Heart left ventricle (tissue), 16 donors: ENCODE results near the gene MOGAT1. TPM values are rescaled to one million over a fixed set of nuclear protein-coding genes. Genes with fewer than 3 reads are reported as not detected.

Experiments
- ATAC-seq, 4 donors: fragments of 200-7000 bp; cut with Tn5 transposase; one replicate each; pipeline ENCODE4 v1.9.1; 2020 to 2022; ENCODE audit warnings: moderate library complexity in 4 of 4, mild to moderate bottlenecking in 3 of 4, moderate number of reproducible peaks in 1 of 4
- DNase-seq, 5 donors: peaks; one replicate each; pipeline ENCODE4 v3.0.0-alpha.2; 2020
- H3K27ac ChIP-seq, 12 donors: fragments of 200-600 bp; sonication (generic) in 4 of 12; one replicate each; pipeline versions ENCODE4 v1.5.0 to v1.8.0; 2016 to 2022; ENCODE audit warnings: mild to moderate bottlenecking in 2 of 12
- H3K27me3 ChIP-seq, 9 donors: fragments of 200-600 bp; sonication (generic) in 2 of 9; one replicate each; pipeline versions ENCODE4 v1.5.1 to v1.8.0; 2016 to 2022; ENCODE audit warnings: mild to moderate bottlenecking in 3 of 9
- H3K36me3 ChIP-seq, 9 donors: fragments of 200-600 bp; sonication (generic) in 2 of 9; one replicate each; pipeline versions ENCODE4 v1.5.0 to v1.8.0; 2018 to 2022; ENCODE audit warnings: mild to moderate bottlenecking in 2 of 9
- H3K4me1 ChIP-seq, 12 donors: fragments of 200-600 bp; sonication (generic) in 4 of 12; one replicate each; pipeline versions ENCODE4 v1.5.0 to v1.8.0; 2016 to 2022; ENCODE audit warnings: mild to moderate bottlenecking in 3 of 12
- H3K4me3 ChIP-seq, 12 donors: fragments of 200-600 bp; sonication (generic) in 4 of 12; one replicate each; pipeline versions ENCODE4 v1.5.0 to v1.8.0; 2017 to 2022; ENCODE audit warnings: mild to moderate bottlenecking in 9 of 12, moderate library complexity in 4 of 12
- H3K9me3 ChIP-seq, 12 donors: fragments of 200-600 bp; sonication (generic) in 4 of 12; one replicate each; pipeline versions ENCODE4 v1.5.0 to v1.8.0; 2016 to 2022; ENCODE audit warnings: mild to moderate bottlenecking in 1 of 12
- CTCF ChIP-seq, 12 donors: fragments of 200-600 bp; sonication (generic) in 4 of 12; IDR thresholded peaks; one replicate each; pipeline versions ENCODE4 v1.5.0 to v1.8.0; 2018 to 2022; ENCODE audit warnings: antibody characterized with exemption in 12 of 12, mild to moderate bottlenecking in 5 of 12
- POLR2A ChIP-seq, 2 donors: fragments of 450-650 bp; IDR thresholded peaks; one replicate each; pipeline ENCODE4 v1.6.1; 2017; ENCODE audit warnings: antibody characterized with exemption in 2 of 2, mild to moderate bottlenecking in 2 of 2, moderate library complexity in 2 of 2
- WGBS, 4 donors: extraction: QIAGEN DNeasy Blood & Tissue Kit in 2 of 4; methylation state at CpG; one replicate each; pipeline versions ENCODE4 v1.1.5 to v1.1.7; 2013 to 2018; 5-methylcytosine and 5-hydroxymethylcytosine counted together
- intact Hi-C, 10 donors: fragments of 100-400 bp; cut with DNase I; formaldehyde crosslinking; loops; one replicate each; pipeline versions ENCODE4 v1.11.1 to v1.14.2; 2022
- polyA plus RNA-seq, 2 donors: library from polyadenylated mRNA; stranded (reverse); fragments of 200-250 nt; gene quantifications; one replicate each; pipeline ENCODE4 v1.2.3, GENCODE V29; 2013
- total RNA-seq, 9 donors: library from RNA; depleted of rRNA in 2 of 9; stranded (reverse); fragments of >200 nt in 2 of 9; fragmentation: NEBNext Ultra II Directional in 3 of 9; extraction: Animal tissue kit (Norgen Biotek cat#: 25700) in 3 of 9; gene quantifications; one replicate each; pipeline versions ENCODE4 v1.1.0 to v1.2.4, GENCODE V29; 2016 to 2023
- donor health status: ischemic (EF 13 %, LVEDD 7.1; RV severe dilation, severe dysfunction).
- donor health status: healthy with polysubstance abuse.
- donor health status: DM: no; HTN: yes; CAD: no.
- donor health status: DM: no; HTN: no; CAD: no.
- donor health status: ischemic (EF 25% LVEDD 6.9; RV normal size, moderate dysfunction).
- donor health status: ischemic (EF 25% LVEDD 5.7; RV mildly dilated, moderate dysfunction).
- donor health status: healthy.
- donor health status: DM: yes; HTN: yes; CAD: no.
- donor health status: ischemic (EF 35%, LVEDD 5.7; RV mildly dilated, moderate dysfunction).
- donor health status: nonischemic (EF 11% LVEDD 7.7; RV severe dilation, severe dysfunction).
- donor health status: DM: yes; HTN: yes; CAD: no.
- donor health status: PGD.
- donor health status: ischemic (EF 29% LVEDD 5.4; RV normal size, mild dysfunction).
- donor health status: nonischemic (EF 23%, LVEDD 6.1; RV moderate dilation, normal function).

The MOGAT1 gene
- total and polyA plus RNA-seq, 11 donors: 0.19 to 1.1 (median 0.40) TPM; not detected in 2

DNA sequence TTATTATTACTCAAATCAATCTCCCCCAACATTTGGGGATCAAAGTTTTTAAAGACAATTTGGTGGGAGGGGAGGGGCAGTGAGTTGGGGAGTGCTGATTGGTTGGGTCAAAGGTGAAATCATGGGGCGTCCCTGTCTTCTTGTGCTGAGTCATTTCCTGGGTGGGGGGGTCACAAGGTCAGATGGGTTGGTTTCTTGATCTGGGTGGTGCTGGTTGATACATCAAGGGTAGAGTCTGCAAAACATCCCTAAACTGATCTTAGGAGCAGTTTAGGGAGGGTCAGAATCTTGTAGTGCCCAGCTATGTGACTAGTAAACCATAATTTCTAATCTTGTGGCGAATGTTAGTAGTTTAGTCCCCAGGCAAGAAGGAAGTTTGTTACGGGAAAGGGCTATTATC lies 67.4 kb downstream of the MOGAT1 start:
- no peaks in the 10 kb centered on the region for H3K9me3 ChIP-seq
- 55 to 76% (median 66%) methylated on average over 3 of the region's 3 CpGs for WGBS, 4 donors
- H3K27me3 ChIP-seq: no peaks in the 10 kb centered on the region
- H3K36me3 ChIP-seq: no peaks in the 10 kb centered on the region
- intact Hi-C loops: no loop called here
- peaks cover 0 to 46% (median 10%) of the 10 kb centered on the region in 12 donors for H3K4me1 ChIP-seq
- no peak for DNase-seq
- TF ChIP-seq POLR2A (IDR thresholded peaks at IDR 0.05) (no peak), CTCF (IDR thresholded peaks at IDR 0.05) (no peak)
- no peak overlapping the region for H3K27ac ChIP-seq
- no peak for ATAC-seq
- H3K4me3 ChIP-seq: no peak overlapping the region

DNA sequence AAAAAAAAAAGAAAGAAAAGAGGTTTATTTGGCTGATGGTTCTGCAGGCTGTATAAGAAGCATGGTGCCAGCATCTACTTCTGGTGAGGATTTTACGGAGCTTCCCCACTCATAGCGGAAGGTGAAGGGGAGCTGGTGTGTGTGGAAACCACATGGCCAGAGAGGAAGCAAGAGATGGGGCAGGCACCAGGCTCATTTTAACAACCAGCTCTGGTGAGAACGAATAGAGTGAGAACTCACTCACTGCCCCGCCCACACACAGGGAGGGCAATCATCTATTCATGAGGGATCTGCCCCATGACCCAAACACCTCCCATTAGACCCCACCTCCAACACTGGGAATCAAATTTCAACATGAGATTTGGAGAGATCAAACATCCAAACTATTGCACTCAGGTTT lies 68.5 kb downstream of the MOGAT1 start:
- Histone ChIP-seq H3K27ac (no peak overlapping the region), H3K4me1 (peaks cover 0 to 43% (median 9%) of the 10 kb centered on the region in 12 donors), H3K36me3 (no peaks in the 10 kb centered on the region), H3K4me3 (no peak overlapping the region), H3K9me3 (no peaks in the 10 kb centered on the region), H3K27me3 (no peaks in the 10 kb centered on the region)
- ATAC-seq: no peak
- TF ChIP-seq POLR2A (IDR thresholded peaks at IDR 0.05) (no peak), CTCF (IDR thresholded peaks at IDR 0.05) (no peak)
- 91 to 95% (median 94%) methylated on average over 4 of the region's 4 CpGs for WGBS, 4 donors
- no peak for DNase-seq
- intact Hi-C loops: loop anchor here in 1 of 10 donors (5.0 kb wide), 1 partner anchor 57 kb away; no protein-coding TSS in a partner anchor

GRCh38 chr2:222743251-222743812 lies 71.9 kb downstream of the MOGAT1 start:
- Histone ChIP-seq H3K9me3 (no peaks in the 10 kb centered on the region), H3K4me1 (peaks cover 0 to 44% (median 12%) of the 10 kb centered on the region in 12 donors), H3K4me3 (no peak overlapping the region), H3K36me3 (no peaks in the 10 kb centered on the region), H3K27me3 (no peaks in the 10 kb centered on the region), H3K27ac (peak overlapping the region in 6 of 12 donors; percentile 3 to 79 (median 17))
- peak in 3 of 4 donors; percentile 29 to 70 (median 48) for ATAC-seq
- DNase-seq: peak in 1 of 5 donors; percentile 20
- 47 to 55% (median 47%) methylated on average over 10 of the region's 10 CpGs for WGBS, 4 donors
- intact Hi-C loops: loop anchor here in 1 of 10 donors (5.0 kb wide), 1 partner anchor 54 kb away; no protein-coding TSS in a partner anchor
- TF ChIP-seq POLR2A (IDR thresholded peaks at IDR 0.05) (no peak), CTCF (IDR thresholded peaks at IDR 0.05) (no peak)

- 55 to 67% (median 57%) methylated on average over 8 of the region's 8 CpGs for WGBS, 4 donors
- intact Hi-C loops: no loop called here
- Histone ChIP-seq H3K36me3 (no peaks in the 10 kb centered on the region), H3K9me3 (no peaks in the 10 kb centered on the region), H3K4me1 (peaks cover 0 to 36% (median 12%) of the 10 kb centered on the region in 12 donors), H3K4me3 (no peak overlapping the region), H3K27me3 (no peaks in the 10 kb centered on the region), H3K27ac (peak overlapping the region in 2 of 12 donors; percentile 21 to 28)
- DNase-seq (no peak), ATAC-seq (peak; percentile 35 to 83 (median 54))
- TF ChIP-seq CTCF (IDR thresholded peaks at IDR 0.05) (no peak), POLR2A (IDR thresholded peaks at IDR 0.05) (no peak)
These were observed 74.5 kb downstream of the MOGAT1 start for GRCh38 chr2:222745836-222746559.
